AG09319 (cell line): Measurements from ENCODE around the gene C5.
"Not testable (repeated sequence)": the region's sequence is repeated elsewhere in the genome, so short reads cannot be mapped to it uniquely, and the experiment has no call there.

Source experiments
- DNase-seq: peaks from one replicate; pipeline ENCODE4 v3.0.0-alpha.2; 2010; ENCODE audit warnings: low read depth; ENCODE audit errors: extremely low read depth
- CTCF ChIP-seq: IDR thresholded peaks from 2 replicates; pipeline ENCODE4 v1.5.1; 2011; ENCODE audit warnings: low read depth, mild to moderate bottlenecking, inconsistent platforms, low read length, moderate library complexity

C5 gene

GRCh38 chr9:121048618-121049017 lies 1.5 kb downstream of the C5 start:
- no peak for TF ChIP-seq CTCF
- no peak for DNase-seq

GRCh38 chr9:121048175-121048574 lies 1.9 kb downstream of the C5 start:
- DNase-seq = no peak
- TF ChIP-seq CTCF = no peak

- no peak for TF ChIP-seq CTCF
- DNase-seq = no peak
These were observed 11.3 kb downstream of the C5 start for GRCh38 chr9:121038804-121039203.

GRCh38 chr9:121038362-121038761 lies 11.7 kb downstream of the C5 start:
- no peak for TF ChIP-seq CTCF
- no peak for DNase-seq

GRCh38 chr9:121035717-121036116 lies 14.4 kb downstream of the C5 start:
- not testable (repeated sequence) for DNase-seq

GRCh38 chr9:121034529-121034928 lies 15.5 kb downstream of the C5 start:
- DNase-seq = no peak
- no peak for TF ChIP-seq CTCF

- TF ChIP-seq CTCF = no peak
- no peak for DNase-seq
These were observed 20.6 kb downstream of the C5 start for GRCh38 chr9:121029469-121029868.

- not testable (repeated sequence) for DNase-seq
These were observed 21.8 kb downstream of the C5 start for GRCh38 chr9:121028285-121028684.

- no peak for DNase-seq
These were observed 23.3 kb downstream of the C5 start for GRCh38 chr9:121026768-121027167.

More at GRCh38 chr9:121026768-121027167, 23.3 kb downstream of the C5 start:
- no peak for TF ChIP-seq CTCF
